Activated T-cell treated with anti-CD3 and anti-CD28 coated beads, Interleukin-2, amount 50 U/mL, for 72 hours (primary cell): ENCODE results near the gene HVCN1. TPM values are rescaled to one million over a fixed set of nuclear protein-coding genes. Genes with fewer than 3 reads are reported as not detected.
"Not testable (repeated sequence)": the region's sequence is repeated elsewhere in the genome, so short reads cannot be mapped to it uniquely, and the experiment has no call there.

Experiments
- ATAC-seq, 2 donors: fragments of 150-1000 bp; cut with Tn5 transposase; replicated peaks in 1 of 2; 2 replicates each; pipeline ENCODE4 v1.10.0; 2021; ENCODE audit warnings: moderate library complexity in 2 of 2, mild to moderate bottlenecking in 1 of 2
- DNase-seq, 2 donors: peaks; one replicate each; pipeline ENCODE4 v3.0.0; 2021 to 2022; ENCODE audit warnings: mixed read lengths in 1 of 2
- H3K27ac Mint-ChIP-seq: one replicate; pipeline ENCODE4 v1.8.0; 2022; ENCODE audit warnings: mild to moderate bottlenecking, moderate library complexity, mixed read lengths
- H3K27me3 Mint-ChIP-seq: one replicate; pipeline ENCODE4 v1.8.0; 2022; ENCODE audit warnings: low read depth, mixed read lengths
- H3K36me3 Mint-ChIP-seq, 2 donors: one replicate each; pipeline ENCODE4 v1.8.0; 2022; ENCODE audit warnings: mixed read lengths in 2 of 2, mild to moderate bottlenecking in 1 of 2; ENCODE audit not compliant: insufficient read depth in 2 of 2
- H3K4me1 Mint-ChIP-seq: one replicate; pipeline ENCODE4 v1.8.0; 2022; ENCODE audit warnings: low read depth, mixed read lengths
- H3K4me3 Mint-ChIP-seq, 2 donors: one replicate each; pipeline ENCODE4 v1.8.0; 2022; ENCODE audit warnings: mild to moderate bottlenecking in 2 of 2, mixed read lengths in 2 of 2, moderate library complexity in 2 of 2
- H3K9me3 Mint-ChIP-seq, 2 donors: one replicate each; pipeline ENCODE4 v1.8.0; 2022; ENCODE audit warnings: mixed read lengths in 2 of 2
- total RNA-seq, 2 donors: library from RNA; stranded (reverse); gene quantifications; one replicate each; pipeline ENCODE4 v1.2.3, GENCODE V29; 2022

The HVCN1 gene, protein sequence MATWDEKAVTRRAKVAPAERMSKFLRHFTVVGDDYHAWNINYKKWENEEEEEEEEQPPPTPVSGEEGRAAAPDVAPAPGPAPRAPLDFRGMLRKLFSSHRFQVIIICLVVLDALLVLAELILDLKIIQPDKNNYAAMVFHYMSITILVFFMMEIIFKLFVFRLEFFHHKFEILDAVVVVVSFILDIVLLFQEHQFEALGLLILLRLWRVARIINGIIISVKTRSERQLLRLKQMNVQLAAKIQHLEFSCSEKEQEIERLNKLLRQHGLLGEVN
- total RNA-seq, result 10 to 100 TPM; 10.5 to 12.8 TPM

DNA sequence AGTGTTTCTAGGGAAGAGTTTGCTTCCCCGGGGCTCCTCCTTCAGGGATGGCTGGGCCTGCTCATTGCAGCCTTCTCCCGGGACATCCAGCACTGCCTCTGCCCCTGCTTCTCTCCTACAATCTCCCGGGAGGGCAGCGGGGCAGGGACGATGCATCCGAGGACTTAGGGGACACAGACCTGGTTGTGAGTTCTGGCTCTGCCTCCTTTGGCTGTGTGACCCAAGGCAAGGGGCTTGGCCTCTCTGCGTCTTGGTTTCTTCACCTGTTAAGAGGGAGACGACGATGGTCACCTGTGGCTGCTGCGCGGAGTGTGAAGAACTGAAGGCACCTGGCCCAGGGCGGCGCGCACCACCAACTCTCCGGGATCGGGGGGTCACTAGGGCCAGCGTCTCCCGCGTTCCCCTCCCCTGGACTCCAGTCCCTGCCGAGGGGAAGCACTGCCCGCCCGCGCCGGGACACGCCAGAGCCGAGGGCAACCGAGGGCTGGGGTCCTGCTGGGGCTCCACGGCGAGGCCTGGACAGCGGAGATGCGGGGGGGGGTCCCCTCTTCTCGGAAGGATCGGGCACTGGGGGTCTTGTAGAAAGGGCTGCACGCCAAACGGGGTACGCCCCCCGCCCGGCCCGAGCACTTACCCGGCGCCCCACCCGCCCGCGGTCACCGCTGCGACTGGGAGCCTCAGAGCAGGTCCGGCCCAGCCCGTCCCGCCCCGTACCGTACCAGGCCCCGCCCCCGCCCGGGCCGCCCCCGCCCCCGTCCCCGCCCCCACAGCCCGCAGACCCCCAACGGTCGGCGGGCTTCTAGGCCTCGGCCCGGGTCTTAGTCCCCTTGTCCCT is at the start of gene HVCN1:
Gene HVCN1 (minus strand): TSS at position 670 of the 835 bp plus-strand sequence. CDS start 5,870 bp downstream, outside the sequence.
- peak within 1 kb of the TSS; percentile 21 for H3K27ac Mint-ChIP-seq
- peak within 1 kb of the TSS; percentile 88 to 91 for H3K4me3 Mint-ChIP-seq
- peaks cover 0 to 1% of the 10 kb centered on the region in 2 donors for H3K36me3 Mint-ChIP-seq

DNA sequence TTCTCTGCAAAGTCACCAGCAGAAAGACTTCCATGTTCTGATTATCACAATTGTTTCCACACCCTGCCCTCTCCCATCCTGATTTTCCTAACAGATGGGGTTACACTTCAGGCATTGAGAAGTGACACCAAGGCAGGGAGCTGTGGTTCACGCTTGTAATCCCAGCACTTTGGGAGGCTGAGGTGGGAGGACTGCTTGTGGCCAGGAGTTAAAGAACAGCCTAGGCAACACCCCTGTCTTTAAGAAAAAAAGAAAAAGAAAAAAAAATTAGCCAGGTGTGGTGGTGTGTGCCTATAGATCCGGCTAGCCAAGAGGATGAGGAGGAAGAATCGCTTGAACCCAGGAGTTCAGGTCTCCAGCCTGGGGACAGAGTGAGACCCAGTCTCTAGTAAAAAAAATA is 48.6 kb upstream of the HVCN1 start:
- H3K36me3 Mint-ChIP-seq, result peaks cover 14 to 41% of the 10 kb centered on the region in 2 donors
- H3K9me3 Mint-ChIP-seq, result no peaks in the 10 kb centered on the region
- ATAC-seq (no peak), DNase-seq (no peak)
- H3K27ac Mint-ChIP-seq, result peak overlapping the region; percentile 94
- peaks cover 80% of the 10 kb centered on the region for H3K4me1 Mint-ChIP-seq
- H3K27me3 Mint-ChIP-seq, result no peaks in the 10 kb centered on the region
- peak overlapping the region; percentile 99 to 100 for H3K4me3 Mint-ChIP-seq

More for the DNA sequence above, at the start of gene HVCN1:
- no peaks in the 10 kb centered on the region for H3K9me3 Mint-ChIP-seq
- H3K4me1 Mint-ChIP-seq, result peaks cover 43% of the 10 kb centered on the region
- DNase-seq (peak; percentile 45 to 47), ATAC-seq (peak; percentile 71 to 73)
- H3K27me3 Mint-ChIP-seq, result no peaks in the 10 kb centered on the region

DNA sequence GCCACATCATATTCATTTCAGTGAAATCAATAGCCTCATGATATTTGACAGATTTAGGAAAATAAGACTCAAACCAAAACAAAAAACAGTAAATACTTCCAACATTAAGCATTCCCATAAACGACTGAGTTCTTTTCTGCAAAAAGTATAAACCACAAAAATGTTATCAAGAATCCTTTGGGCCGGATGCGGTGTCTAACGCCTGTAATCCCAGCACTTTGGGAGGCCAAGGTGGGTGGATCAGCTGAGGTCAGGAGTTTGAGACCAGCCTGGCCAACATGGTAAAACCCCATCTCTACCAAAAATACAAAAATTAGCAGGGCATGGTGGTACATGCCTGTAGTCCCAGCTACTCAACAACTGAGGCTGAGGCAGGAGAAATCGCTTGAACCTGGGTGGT is 48.1 kb upstream of the HVCN1 start:
- DNase-seq, H3K9me3 Mint-ChIP-seq, ATAC-seq, H3K27me3 Mint-ChIP-seq: not testable (repeated sequence)
- peaks cover 86% of the 10 kb centered on the region for H3K4me1 Mint-ChIP-seq
- H3K36me3 Mint-ChIP-seq, result peaks cover 14 to 45% of the 10 kb centered on the region in 2 donors
- H3K27ac Mint-ChIP-seq, result peak overlapping the region; percentile 83
- peak overlapping the region; percentile 50 to 64 for H3K4me3 Mint-ChIP-seq

DNA sequence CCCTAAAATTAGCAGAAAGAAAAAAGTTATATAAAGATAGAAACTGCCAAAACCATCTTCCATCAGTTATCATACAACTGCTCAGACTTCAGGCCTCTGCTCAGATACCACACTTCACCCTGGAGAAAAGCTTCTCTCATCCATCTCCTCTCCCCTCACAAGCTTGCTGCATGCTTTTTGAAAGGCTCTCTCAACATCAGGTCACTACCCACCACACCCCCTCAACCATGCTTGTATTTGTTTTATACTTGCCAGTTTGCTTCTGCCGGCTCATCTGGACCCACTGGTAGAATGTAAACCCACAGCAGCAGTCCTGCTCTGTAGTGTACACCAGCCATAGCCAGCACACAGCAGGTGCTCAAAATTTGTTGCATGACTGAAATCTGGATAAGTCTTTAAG is 45.0 kb upstream of the HVCN1 start:
- no peak for DNase-seq
- H3K4me1 Mint-ChIP-seq, result peaks cover 93% of the 10 kb centered on the region

DNA sequence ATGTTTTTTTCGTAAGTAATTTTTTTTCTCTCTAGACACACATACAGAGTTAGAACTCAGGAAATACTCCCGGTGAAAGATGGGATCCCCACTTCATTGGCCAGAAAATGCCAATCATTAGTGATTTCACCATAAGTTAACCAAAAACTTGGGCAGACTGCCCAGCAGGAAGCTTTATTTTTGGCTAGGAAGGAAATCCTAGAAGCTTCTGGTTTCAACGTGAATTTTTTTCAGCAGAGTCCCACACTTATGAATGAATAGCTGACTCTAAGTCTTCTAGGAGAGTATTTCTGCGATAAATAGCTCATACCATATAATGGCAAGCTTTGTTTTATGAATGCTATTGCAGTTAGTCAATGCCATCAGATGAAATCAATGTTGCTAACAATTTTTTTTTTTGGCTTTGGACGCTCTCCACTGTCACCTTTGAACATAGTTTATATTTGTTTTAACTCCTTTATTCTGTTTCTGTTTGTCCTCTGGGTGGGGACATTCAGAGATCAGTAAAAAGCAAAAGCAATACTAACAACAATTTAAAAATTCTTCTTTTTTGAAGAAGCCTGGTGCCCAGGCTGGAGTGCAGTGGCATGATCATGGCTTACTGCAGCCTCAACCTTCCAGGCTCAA is 44.3 kb upstream of the HVCN1 start:
- ATAC-seq (no peak), DNase-seq (no peak)
- H3K9me3 Mint-ChIP-seq, result no peaks in the 10 kb centered on the region
- no peaks in the 10 kb centered on the region for H3K27me3 Mint-ChIP-seq
- H3K4me3 Mint-ChIP-seq, result peak overlapping the region in 1 of 2 donors; percentile 60
- H3K36me3 Mint-ChIP-seq, result peaks cover 13 to 53% of the 10 kb centered on the region in 2 donors
- peak overlapping the region; percentile 94 for H3K27ac Mint-ChIP-seq
- H3K4me1 Mint-ChIP-seq, result peaks cover 91% of the 10 kb centered on the region

More for the DNA sequence above, 45.0 kb upstream of the HVCN1 start:
- H3K4me3 Mint-ChIP-seq, result peak overlapping the region; percentile 44 to 60
- H3K27ac Mint-ChIP-seq, result peak overlapping the region; percentile 94
- peaks cover 13 to 52% of the 10 kb centered on the region in 2 donors for H3K36me3 Mint-ChIP-seq
- H3K27me3 Mint-ChIP-seq, result no peaks in the 10 kb centered on the region
- H3K9me3 Mint-ChIP-seq, result no peaks in the 10 kb centered on the region
- ATAC-seq, result no peak

DNA sequence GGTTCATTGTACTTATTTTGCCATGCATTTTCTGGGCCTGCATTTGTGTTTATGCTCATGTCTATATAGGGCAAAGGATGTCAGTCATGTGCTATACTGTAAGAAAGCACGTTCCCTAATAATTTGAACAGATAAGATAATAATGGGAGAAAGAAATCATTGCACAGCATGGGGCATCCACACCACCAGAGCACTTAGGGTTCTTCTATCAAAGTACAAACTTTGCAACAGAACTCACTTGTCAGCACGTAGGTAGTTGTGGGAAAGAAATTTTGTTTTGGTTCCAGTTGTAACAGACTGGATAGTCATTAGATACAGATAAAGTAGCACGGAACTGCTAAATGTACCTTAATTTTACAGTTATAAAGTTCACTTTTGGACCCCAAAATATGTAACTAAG is 43.7 kb upstream of the HVCN1 start:
- H3K36me3 Mint-ChIP-seq, result peaks cover 16 to 57% of the 10 kb centered on the region in 2 donors
- H3K27me3 Mint-ChIP-seq, result no peaks in the 10 kb centered on the region
- DNase-seq (no peak), ATAC-seq (no peak)
- peaks cover 90% of the 10 kb centered on the region for H3K4me1 Mint-ChIP-seq
- H3K9me3 Mint-ChIP-seq, result no peaks in the 10 kb centered on the region
- peak overlapping the region; percentile 94 for H3K27ac Mint-ChIP-seq
- H3K4me3 Mint-ChIP-seq, result peak overlapping the region in 1 of 2 donors; percentile 60

DNA sequence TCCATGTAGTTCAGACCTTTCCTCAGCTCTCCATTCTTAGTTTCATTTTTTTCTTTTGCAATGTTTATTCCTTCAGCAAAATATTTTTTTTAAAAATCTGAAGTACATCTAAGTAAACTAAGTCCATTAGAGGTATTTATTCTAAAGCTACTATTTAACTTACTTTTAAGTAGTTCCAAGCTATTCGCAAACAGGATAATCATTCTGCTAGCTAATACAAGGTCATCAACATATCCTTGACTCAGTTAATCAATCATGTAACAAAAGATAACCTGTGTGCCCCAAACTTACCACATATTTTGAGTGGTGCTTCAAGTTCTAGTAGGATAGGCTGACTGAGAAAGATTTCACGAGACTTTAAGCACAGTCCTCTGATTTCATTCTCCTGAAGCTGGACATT is 42.6 kb upstream of the HVCN1 start:
- Mint-ChIP-seq H3K4me3 (peak overlapping the region in 1 of 2 donors; percentile 31), H3K27ac (peak overlapping the region; percentile 76), H3K9me3 (no peaks in the 10 kb centered on the region)

DNA sequence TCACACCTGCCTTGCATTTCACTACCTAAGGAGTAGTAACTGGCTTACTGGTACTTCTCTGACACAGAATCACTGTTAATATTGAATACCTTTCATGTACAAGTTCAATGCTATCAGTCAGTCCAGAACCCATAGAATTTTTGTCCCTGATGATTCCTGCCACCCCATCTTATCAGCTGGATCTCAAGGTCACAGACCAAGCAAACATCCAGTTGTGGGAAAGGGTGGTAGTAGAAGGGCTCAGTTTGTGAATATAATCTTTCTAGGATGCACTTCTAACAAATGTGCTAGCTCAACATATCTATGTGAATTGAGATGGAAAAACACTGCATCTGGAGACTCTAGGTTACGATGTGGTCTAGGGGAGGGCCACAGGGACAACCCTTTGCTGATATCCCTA is 39.7 kb upstream of the HVCN1 start:
- peak overlapping the region in 1 of 2 donors; percentile 48 for H3K4me3 Mint-ChIP-seq
- no peaks in the 10 kb centered on the region for H3K27me3 Mint-ChIP-seq
- ATAC-seq (no peak), DNase-seq (no peak)
- peaks cover 19 to 63% of the 10 kb centered on the region in 2 donors for H3K36me3 Mint-ChIP-seq
- H3K9me3 Mint-ChIP-seq, result no peaks in the 10 kb centered on the region
- H3K27ac Mint-ChIP-seq, result peak overlapping the region; percentile 55
- H3K4me1 Mint-ChIP-seq, result peaks cover 72% of the 10 kb centered on the region

More for the DNA sequence above, 42.6 kb upstream of the HVCN1 start:
- DNase-seq (no peak), ATAC-seq (no peak)
- no peaks in the 10 kb centered on the region for H3K27me3 Mint-ChIP-seq
- H3K4me1 Mint-ChIP-seq, result peaks cover 88% of the 10 kb centered on the region
- peaks cover 19 to 61% of the 10 kb centered on the region in 2 donors for H3K36me3 Mint-ChIP-seq

DNA sequence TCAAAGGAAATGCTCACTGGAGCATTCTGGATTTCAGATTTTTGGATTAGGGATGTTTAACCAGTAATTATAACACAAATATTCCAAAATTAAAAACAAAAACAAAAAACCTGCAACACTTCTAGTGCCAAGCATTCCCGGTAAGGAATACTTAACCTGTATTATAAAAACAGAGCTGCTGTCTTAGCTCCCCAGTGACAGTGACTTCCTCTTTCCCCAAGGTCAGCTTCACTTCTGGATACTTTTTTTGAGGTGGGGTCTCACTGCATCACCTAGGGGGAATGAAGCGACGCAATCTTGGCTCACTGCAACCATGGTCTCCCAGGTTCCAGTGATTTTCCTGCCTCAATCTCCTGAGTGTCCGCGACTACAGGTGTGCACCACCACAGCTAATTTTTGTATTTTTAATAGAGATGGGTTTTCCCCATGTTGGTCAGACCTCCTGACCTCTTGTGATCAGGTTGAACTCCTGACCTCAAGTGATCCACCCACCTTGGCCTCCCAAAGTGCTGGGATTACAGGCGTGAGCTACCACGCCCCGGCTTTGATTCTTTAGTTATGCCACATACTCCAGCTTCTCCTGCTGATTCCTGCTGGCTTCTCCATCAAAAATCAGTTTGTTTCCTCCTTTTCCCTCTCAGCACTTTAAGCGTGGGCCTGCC is 37.9 kb upstream of the HVCN1 start:
- H3K27me3 Mint-ChIP-seq, result no peaks in the 10 kb centered on the region
- peak overlapping the region; percentile 96 for H3K27ac Mint-ChIP-seq
- no peaks in the 10 kb centered on the region for H3K9me3 Mint-ChIP-seq
- peaks cover 23 to 58% of the 10 kb centered on the region in 2 donors for H3K36me3 Mint-ChIP-seq
- H3K4me1 Mint-ChIP-seq, result peaks cover 54% of the 10 kb centered on the region
- DNase-seq (no peak), ATAC-seq (no peak)
- no peak overlapping the region for H3K4me3 Mint-ChIP-seq

DNA sequence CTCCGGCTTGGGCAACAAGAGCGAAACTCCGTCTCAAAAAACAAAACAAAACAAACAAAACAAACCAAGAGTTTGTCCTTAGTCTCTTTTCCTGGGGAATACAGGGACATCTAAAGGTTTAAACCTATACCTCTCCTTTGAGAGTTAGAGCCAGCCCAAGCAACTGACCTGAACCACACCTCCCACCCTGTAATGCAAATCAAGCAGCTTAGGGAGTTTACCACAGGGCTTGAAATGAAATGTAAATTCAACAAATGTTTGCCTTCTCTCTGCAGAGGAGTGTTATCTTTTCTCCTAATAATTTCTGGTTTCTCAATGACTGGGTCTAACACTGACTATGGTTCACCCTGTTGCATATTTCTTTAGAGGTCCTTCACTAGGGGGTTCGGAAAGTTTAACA is 37.1 kb upstream of the HVCN1 start:
- Mint-ChIP-seq H3K36me3 (peaks cover 23 to 59% of the 10 kb centered on the region in 2 donors), H3K9me3 (no peaks in the 10 kb centered on the region), H3K27me3 (no peaks in the 10 kb centered on the region), H3K4me3 (no peak overlapping the region), H3K27ac (peak overlapping the region; percentile 63), H3K4me1 (peaks cover 46% of the 10 kb centered on the region)
- ATAC-seq (no peak), DNase-seq (no peak)

DNA sequence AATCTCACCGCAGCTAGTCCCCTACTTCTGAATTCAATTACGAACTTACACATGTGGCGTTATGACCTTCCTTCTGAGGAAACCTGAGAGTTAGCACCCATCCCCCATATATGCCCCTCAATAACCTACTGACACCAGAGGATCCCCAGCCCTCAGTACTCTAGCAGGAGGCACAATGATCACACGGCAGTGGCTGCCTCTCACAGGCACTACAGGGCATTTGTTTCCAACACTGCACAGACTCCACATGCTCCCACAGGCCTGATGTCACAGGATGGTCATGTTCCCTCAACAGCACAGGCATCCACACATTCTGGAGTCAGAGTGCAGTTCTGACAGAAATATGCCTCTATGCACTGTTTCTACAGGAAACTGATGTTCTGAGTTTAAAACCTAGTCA is 36.4 kb upstream of the HVCN1 start:
- Mint-ChIP-seq H3K27ac (peak overlapping the region; percentile 20), H3K4me1 (peaks cover 41% of the 10 kb centered on the region), H3K4me3 (no peak overlapping the region), H3K36me3 (peaks cover 23 to 59% of the 10 kb centered on the region in 2 donors), H3K27me3 (no peaks in the 10 kb centered on the region), H3K9me3 (no peaks in the 10 kb centered on the region)
- no peak for DNase-seq
- no peak for ATAC-seq

DNA sequence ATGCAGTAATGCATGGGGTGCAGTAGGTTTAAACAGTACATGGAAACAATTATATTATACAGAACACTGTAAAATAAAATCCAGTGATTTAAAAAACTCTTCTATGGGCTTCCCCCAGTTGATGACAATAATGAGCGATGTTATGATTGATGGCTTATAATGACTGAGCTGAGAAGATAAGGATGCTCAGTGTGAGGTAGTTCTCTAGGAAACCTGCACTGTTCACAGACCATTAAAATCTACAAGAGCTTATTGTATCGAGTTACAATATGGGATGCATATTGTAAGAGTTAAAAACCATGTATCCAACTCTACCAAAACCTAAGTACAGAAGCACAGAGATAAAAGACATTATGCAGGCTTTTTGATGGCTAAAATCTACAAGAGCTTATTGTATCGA is 34.0 kb upstream of the HVCN1 start:
- not testable (repeated sequence) for H3K4me3 Mint-ChIP-seq, H3K27me3 Mint-ChIP-seq, H3K27ac Mint-ChIP-seq, ATAC-seq, DNase-seq, H3K9me3 Mint-ChIP-seq
- Mint-ChIP-seq H3K36me3 (peaks cover 25 to 69% of the 10 kb centered on the region in 2 donors), H3K4me1 (peaks cover 30% of the 10 kb centered on the region)
